Fibroblast of pulmonary artery (primary cell): ENCODE results near the gene RNF150.

Source experiments
- DNase-seq: peaks from one replicate; pipeline ENCODE4 v3.0.0-alpha.2; 2010; ENCODE audit warnings: low read depth
- H3K4me3 ChIP-seq: replicated peaks from 2 replicates; pipeline ENCODE4 v1.5.1; 2011; ENCODE audit warnings: low read depth, mild to moderate bottlenecking, control low read depth, low read length, moderate library complexity
- CTCF ChIP-seq: IDR thresholded peaks from 2 replicates; pipeline ENCODE4 v1.5.1; 2011; ENCODE audit warnings: mild to moderate bottlenecking, control low read depth, low read length, inconsistent platforms; ENCODE audit errors: missing control alignments

RNF150 gene

GRCh38 chr4:140841186-140841585, 292.1 kb downstream of the RNF150 start:
- no peak overlapping the region for H3K4me3 ChIP-seq
- no peak for DNase-seq
- no peak for TF ChIP-seq CTCF

DNA sequence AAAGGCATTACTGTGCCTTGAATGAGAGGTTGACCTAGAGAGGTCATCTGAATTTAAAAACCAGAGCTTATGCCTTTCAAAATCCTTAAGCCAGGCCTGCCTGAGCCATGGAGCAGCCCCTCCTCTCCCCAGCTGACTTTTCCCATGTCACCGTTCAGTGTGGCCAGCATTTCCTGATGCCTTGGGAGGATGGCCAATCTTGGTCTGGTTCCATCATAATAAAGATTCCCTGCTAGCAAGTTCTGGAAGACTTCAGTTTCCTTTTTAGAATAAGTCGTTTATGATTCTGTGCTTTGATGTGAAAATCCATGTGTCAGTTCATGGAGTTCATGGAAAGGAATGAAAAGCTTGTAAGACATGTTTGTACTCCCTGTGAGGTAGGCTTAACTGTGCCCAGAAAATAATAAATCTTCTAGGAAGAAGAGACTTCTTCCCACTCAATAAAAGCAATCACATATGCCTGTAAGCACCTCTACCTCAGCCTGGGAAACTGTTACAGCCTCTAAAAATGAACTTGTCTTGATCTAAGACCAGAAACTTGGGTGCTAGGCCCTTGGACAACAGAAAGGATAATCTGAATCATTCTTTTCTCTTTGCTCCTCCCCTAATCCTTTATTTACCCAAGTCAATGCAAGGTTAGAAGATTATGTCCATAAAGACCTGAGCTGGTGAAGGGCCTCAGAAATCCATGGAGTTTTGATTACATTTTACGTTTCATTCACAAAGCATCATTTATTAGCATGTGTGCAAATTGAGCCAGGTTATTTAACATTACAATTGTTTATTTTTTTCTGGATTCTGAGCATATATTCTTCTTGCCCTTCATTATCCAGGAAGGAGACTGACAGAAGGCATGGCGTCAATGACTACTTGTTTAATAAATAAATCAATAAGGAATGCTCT, 293.1 kb downstream of the RNF150 start:
- TF ChIP-seq CTCF, result no peak

GRCh38 chr4:140839406-140839805, 293.9 kb downstream of the RNF150 start:
- no peak for TF ChIP-seq CTCF
- DNase-seq, result no peak
- H3K4me3 ChIP-seq, result no peak overlapping the region

More for the DNA sequence above, 293.1 kb downstream of the RNF150 start:
- DNase-seq, result no peak
- H3K4me3 ChIP-seq, result no peak overlapping the region

- no peak for TF ChIP-seq CTCF
- DNase-seq, result peak; percentile 11
- no peak overlapping the region for H3K4me3 ChIP-seq
Observed at GRCh38 chr4:140837736-140838135, 295.5 kb downstream of the RNF150 start.

- no peak overlapping the region for H3K4me3 ChIP-seq
- no peak for DNase-seq
- TF ChIP-seq CTCF, result no peak
Observed at GRCh38 chr4:140834839-140835495, 298.3 kb downstream of the RNF150 start.

- no peak overlapping the region for H3K4me3 ChIP-seq
- no peak for TF ChIP-seq CTCF
- DNase-seq, result no peak
Observed at GRCh38 chr4:140833280-140833679, 300.0 kb downstream of the RNF150 start.

- DNase-seq, result no peak
- no peak overlapping the region for H3K4me3 ChIP-seq
- no peak for TF ChIP-seq CTCF
Observed at GRCh38 chr4:140829825-140830224, 303.4 kb downstream of the RNF150 start.
